Nephron progenitor cell (in vitro differentiated cells): ENCODE data around the gene OR2A7.
"Not testable (repeated sequence)": the region's sequence is repeated elsewhere in the genome, so short reads cannot be mapped to it uniquely, and the experiment has no call there.

ENCODE experiments used
- DNase-seq: peaks from one replicate; pipeline ENCODE4 v3.0.0; 2021
- H3K27ac Mint-ChIP-seq: 2 replicates; pipeline ENCODE4 v1.8.0; 2021; ENCODE audit warnings: mild to moderate bottlenecking, moderate library complexity, mixed read lengths
- H3K27me3 Mint-ChIP-seq: 2 replicates; pipeline ENCODE4 v1.8.0; 2021; ENCODE audit warnings: mild to moderate bottlenecking, low read depth, mixed read lengths; ENCODE audit not compliant: poor library complexity
- H3K36me3 Mint-ChIP-seq: 2 replicates; pipeline ENCODE4 v1.8.0; 2021; ENCODE audit warnings: low read depth, mixed read lengths
- H3K4me1 Mint-ChIP-seq: 2 replicates; pipeline ENCODE4 v1.8.0; 2021; ENCODE audit warnings: mixed read lengths
- H3K4me3 Mint-ChIP-seq: 2 replicates; pipeline ENCODE4 v1.8.0; 2021; ENCODE audit warnings: mild to moderate bottlenecking, moderate library complexity, mixed read lengths
- H3K9me3 Mint-ChIP-seq: 2 replicates; pipeline ENCODE4 v1.8.0; 2021; ENCODE audit warnings: mild to moderate bottlenecking, moderate library complexity, mixed read lengths

OR2A7 gene

DNA sequence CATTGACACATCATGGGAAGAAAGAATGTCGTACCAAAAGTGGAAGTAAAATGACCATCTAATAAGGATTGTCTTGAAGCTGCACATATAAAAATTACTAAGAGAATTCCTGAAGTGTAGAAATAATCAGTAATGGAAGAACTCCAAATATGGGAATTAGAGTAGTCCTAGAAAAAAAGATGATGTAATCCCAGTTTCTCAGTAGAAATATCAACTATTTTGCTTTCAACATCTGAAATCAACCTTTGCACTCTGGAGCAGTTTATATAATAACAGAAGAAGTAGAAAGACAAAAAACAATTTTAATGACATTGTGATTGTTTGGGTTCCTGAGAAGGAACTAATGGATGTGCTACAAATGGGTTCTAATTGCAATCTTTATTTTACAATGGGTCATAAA lies 31.6 kb downstream of the OR2A7 start:
- H3K4me3 Mint-ChIP-seq, H3K4me1 Mint-ChIP-seq, DNase-seq, H3K36me3 Mint-ChIP-seq, H3K27me3 Mint-ChIP-seq, H3K9me3 Mint-ChIP-seq, H3K27ac Mint-ChIP-seq: not testable (repeated sequence)

- H3K4me1 Mint-ChIP-seq, DNase-seq, H3K4me3 Mint-ChIP-seq, H3K9me3 Mint-ChIP-seq, H3K36me3 Mint-ChIP-seq, H3K27me3 Mint-ChIP-seq, H3K27ac Mint-ChIP-seq: not testable (repeated sequence)
These were observed 33.6 kb downstream of the OR2A7 start for GRCh38 chr7:144231027-144231426.

GRCh38 chr7:144228810-144229209 lies 35.8 kb downstream of the OR2A7 start:
- not testable (repeated sequence) for DNase-seq, H3K9me3 Mint-ChIP-seq, H3K36me3 Mint-ChIP-seq, H3K4me3 Mint-ChIP-seq, H3K4me1 Mint-ChIP-seq, H3K27ac Mint-ChIP-seq, H3K27me3 Mint-ChIP-seq

GRCh38 chr7:144226866-144227265 lies 37.7 kb downstream of the OR2A7 start:
- H3K4me1 Mint-ChIP-seq, H3K4me3 Mint-ChIP-seq, H3K36me3 Mint-ChIP-seq: not testable (repeated sequence)

DNA sequence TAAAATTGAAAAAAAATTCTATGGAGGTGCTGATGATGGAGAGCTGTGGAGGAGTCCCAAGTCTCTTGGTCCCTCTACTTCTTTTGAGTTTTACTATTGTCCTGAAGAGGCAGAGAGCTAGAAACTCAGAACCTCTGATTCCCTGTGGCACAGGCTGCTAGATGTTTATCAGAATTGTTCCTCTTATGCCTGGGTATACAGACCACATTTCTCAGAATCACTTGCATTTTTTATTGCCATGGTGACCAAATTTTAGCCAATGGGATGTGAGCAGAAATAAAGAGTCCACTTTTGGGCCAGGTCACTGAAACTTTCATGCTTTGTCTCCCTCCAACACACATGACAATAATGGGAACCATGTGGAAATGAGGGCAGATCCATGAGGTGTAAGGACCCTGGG lies 40.9 kb downstream of the OR2A7 start:
- H3K9me3 Mint-ChIP-seq, H3K4me3 Mint-ChIP-seq, H3K27ac Mint-ChIP-seq, H3K36me3 Mint-ChIP-seq, DNase-seq, H3K27me3 Mint-ChIP-seq, H3K4me1 Mint-ChIP-seq: not testable (repeated sequence)

More at GRCh38 chr7:144226866-144227265, 37.7 kb downstream of the OR2A7 start:
- H3K27me3 Mint-ChIP-seq, H3K27ac Mint-ChIP-seq, H3K9me3 Mint-ChIP-seq, DNase-seq: not testable (repeated sequence)

DNA sequence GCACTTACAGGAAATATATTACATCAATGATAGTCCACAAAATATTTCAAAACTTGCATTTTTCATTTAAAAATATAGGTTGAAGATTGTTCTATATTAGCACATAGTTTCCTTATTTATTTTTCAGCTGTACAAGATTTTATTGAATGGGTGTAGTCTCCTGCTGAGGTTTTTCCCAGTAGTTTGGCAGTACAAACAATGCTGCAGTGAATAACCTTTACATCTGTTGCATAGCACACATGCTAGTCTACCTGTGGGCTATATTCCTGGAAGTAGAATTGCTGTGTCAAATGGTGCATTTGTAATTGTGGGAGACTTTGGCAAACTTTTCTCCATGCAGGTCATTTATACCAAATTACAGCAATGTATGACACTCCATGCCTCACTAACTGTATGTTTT lies 44.1 kb downstream of the OR2A7 start:
- not testable (repeated sequence) for H3K36me3 Mint-ChIP-seq, H3K27me3 Mint-ChIP-seq, H3K4me3 Mint-ChIP-seq, H3K27ac Mint-ChIP-seq, H3K4me1 Mint-ChIP-seq, H3K9me3 Mint-ChIP-seq, DNase-seq

DNA sequence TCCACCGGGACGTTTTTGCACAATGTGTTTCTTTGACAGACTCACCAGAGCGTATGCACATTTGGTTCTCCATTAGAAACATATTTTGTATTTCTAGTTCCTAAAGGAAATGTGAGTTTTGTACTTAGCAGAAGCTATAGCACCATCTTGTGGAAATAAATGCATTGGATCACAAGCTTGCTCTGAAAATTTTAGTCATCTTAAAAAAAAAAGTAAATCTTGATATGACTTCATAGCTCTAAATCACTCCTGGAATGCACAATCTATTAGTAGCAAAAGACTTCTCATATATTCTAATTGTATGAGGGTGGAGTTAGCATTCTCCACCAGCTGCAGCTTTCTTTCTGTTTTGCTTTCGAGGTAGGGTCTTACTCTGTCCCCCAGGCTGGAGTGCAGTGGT lies 45.4 kb downstream of the OR2A7 start:
- H3K36me3 Mint-ChIP-seq, H3K4me1 Mint-ChIP-seq, H3K9me3 Mint-ChIP-seq, DNase-seq, H3K27me3 Mint-ChIP-seq, H3K4me3 Mint-ChIP-seq, H3K27ac Mint-ChIP-seq: not testable (repeated sequence)

GRCh38 chr7:144218581-144218980 lies 46.0 kb downstream of the OR2A7 start:
- H3K36me3 Mint-ChIP-seq, DNase-seq, H3K27me3 Mint-ChIP-seq, H3K27ac Mint-ChIP-seq, H3K9me3 Mint-ChIP-seq, H3K4me3 Mint-ChIP-seq, H3K4me1 Mint-ChIP-seq: not testable (repeated sequence)

DNA sequence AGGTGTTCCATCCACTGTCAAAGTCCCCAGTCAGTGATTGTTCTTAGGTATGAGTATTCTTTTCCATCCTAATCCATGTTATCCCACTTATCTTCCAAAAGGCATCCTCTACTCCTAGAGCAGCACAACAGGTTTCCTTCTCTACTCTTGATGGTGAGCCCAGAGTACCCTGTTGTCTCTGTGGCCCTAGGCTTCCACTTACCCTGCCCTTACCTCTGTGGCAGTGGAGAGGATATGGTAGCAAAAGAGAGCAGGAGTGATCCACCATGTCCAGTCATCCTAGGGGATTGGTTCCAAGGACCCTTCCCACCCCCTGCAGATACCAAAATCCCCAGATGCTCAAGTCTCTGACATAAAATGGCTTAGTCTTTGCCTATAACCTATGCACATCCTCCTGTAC lies 47.4 kb downstream of the OR2A7 start:
- not testable (repeated sequence) for H3K4me1 Mint-ChIP-seq, H3K4me3 Mint-ChIP-seq, H3K36me3 Mint-ChIP-seq, H3K27me3 Mint-ChIP-seq, DNase-seq, H3K9me3 Mint-ChIP-seq, H3K27ac Mint-ChIP-seq
